EL (cell line): Measurements from ENCODE around the gene ABTB1.

ENCODE experiments used
- DNase-seq: peaks from one replicate; pipeline ENCODE4 v3.0.0-alpha.2; 2016

Gene ABTB1

GRCh38 chr3:127707851-127708411, 35.2 kb downstream of the ABTB1 start:
- DNase-seq, result no peak

GRCh38 chr3:127708837-127709236, 36.1 kb downstream of the ABTB1 start:
- no peak for DNase-seq

GRCh38 chr3:127709320-127710060, 36.7 kb downstream of the ABTB1 start:
- DNase-seq, result peak; percentile 19

- no peak for DNase-seq
Measured at GRCh38 chr3:127710155-127710941, 37.6 kb downstream of the ABTB1 start.

GRCh38 chr3:127711021-127711695, 38.4 kb downstream of the ABTB1 start:
- no peak for DNase-seq

GRCh38 chr3:127711896-127712295, 39.1 kb downstream of the ABTB1 start:
- no peak for DNase-seq

DNA sequence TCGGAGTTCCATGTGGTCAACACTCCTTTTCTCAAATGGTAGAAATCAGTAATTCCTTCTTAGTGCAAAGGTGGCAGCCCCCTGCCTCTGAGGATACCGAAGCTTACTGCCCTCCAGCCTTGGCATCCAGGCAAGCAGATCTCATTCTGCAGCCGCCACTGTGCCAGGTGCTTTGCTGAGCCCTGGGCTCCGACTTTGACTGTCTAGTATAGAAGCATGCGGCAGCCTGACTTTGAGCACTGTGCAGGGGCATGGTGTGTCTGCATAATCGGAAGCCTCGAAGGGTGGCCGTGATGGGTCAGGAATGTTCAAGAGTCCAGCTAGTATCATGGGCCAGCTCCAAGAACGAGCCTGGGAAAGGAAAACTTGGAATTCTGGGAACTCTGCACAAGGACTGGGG, 39.7 kb downstream of the ABTB1 start:
- no peak for DNase-seq

GRCh38 chr3:127712881-127713771, 40.4 kb downstream of the ABTB1 start:
- DNase-seq, result no peak

GRCh38 chr3:127714125-127714571, 41.4 kb downstream of the ABTB1 start:
- no peak for DNase-seq

DNA sequence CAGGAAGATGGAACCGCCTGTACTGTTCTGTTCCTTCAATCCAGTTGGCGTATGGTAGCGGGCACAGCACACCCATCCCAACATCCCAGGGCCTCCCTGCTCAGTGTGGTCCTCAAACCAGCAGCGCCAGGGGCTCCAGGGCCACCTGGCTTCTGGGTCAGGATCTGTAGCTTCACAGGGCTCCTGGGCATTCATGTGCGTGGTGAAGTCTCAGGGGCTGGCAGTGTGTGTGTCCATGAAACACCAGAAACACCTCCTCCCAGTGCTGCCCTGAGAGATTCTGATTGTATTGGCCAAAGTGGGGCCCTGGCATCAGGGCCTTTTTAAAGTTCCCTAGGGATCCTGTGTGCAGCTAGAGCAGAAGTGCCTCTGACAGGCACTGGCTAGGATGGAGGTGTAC, 42.1 kb downstream of the ABTB1 start:
- DNase-seq, result no peak

DNA sequence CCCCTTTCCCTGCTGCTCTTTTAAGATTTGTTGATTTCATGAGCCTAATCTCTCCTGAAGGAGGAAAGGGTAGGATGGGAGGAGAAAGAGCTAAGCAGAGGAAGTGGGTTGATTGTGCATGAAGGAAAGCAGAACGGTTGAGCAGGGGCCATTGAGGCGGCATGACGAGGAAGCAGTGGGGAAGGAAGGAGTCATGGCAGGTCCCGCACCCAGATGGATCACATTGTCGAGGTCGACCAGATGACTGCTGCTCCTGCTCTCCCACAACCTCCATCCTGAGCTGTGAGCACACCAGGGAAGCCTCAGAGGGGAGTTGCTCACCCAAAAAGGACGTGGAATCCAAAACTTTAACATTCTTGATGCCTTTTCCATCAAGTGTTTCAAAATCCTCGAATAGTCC, 42.8 kb downstream of the ABTB1 start:
- DNase-seq, result no peak

DNA sequence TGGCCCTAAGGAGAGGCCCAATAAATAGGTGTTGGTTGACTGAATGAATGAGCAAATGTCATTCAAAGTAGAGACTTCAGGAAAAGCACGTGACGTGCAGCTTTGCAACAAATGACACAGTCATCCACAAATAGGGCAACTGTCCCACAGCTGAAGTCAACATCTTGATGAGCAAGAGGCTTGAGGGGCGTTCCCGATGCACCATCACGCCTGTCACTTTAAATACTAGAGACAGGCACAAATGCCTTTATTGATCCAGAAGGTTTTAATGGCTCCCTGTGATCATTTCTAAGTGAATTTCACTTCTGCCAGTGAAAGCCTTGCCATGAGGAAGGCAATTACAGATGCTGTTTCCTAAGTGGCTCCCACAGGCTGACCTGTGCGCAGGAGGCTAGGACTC, 43.6 kb downstream of the ABTB1 start:
- DNase-seq, result no peak

DNA sequence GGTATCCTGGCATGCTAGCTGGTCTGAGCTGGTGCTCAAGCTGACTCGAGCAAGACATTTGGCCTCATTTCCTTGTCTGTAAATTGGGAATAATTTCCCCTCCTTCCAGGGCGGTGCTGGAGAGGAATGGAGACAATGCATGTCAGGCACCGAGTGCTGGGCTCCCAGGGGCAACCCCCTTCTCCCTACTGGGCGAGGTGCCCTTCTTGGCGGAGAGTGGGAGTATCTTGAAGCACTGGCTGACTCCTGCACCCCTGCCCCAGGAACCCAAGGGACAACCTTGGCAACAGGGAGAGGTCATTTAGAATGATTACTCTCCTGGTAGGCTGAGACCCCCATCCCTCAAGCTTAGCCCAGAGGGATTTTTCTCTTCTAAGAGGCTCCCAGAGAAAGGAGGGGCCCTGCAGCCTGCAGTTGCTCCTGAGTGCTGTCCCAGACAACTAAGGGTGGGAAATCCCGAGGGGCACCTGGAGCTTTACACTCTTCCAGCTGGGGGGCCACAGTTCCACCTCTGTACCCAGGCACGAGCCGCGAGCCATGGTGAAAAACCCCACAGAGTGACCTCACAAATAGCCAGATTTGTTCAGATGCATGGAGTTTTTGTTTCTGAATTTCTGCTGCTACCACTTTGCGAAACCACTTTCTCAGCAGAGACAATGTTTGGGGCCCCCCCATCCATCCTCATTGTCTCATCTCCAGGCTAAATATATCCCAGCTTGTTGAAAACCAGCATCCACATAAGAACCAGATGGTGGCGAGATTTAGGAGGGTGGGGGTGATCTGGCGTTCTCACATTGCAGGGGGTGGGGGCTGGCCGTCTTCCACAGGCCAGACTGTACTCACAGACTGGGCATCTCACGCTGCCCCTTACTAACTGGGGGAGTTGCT, 44.8 kb downstream of the ABTB1 start:
- no peak for DNase-seq

DNA sequence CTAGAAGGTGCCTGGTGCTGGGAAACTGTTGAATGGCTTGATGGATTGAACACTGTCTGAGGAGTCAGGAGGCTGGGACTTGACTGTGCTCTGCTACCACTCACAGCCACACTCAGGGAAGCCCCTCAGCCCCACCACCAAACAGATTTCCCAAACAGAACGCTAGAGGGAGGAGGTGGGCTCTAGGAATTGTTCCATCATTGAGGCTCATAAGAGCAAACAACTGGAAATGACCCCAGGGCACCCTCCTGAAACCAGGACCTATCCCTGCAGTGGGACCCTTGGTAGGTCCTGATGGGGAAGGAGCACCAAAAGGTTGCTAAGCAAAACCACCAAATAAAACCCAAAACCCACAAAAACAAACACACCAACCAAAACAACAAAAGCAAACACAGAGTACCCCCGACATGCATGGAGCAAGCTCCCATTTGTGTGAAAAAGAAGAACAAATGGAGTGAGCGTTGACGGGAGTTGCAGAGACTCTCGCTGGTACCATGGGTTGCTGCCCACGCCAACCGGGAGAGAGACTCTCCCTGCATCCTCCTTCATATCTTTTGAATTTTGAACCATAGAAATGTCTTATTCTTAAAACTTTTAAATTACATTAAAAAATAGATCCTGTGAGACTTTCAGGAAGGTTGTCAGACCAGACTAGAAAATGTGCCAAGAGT, 45.6 kb downstream of the ABTB1 start:
- no peak for DNase-seq

GRCh38 chr3:127718916-127719290, 46.2 kb downstream of the ABTB1 start:
- no peak for DNase-seq

DNA sequence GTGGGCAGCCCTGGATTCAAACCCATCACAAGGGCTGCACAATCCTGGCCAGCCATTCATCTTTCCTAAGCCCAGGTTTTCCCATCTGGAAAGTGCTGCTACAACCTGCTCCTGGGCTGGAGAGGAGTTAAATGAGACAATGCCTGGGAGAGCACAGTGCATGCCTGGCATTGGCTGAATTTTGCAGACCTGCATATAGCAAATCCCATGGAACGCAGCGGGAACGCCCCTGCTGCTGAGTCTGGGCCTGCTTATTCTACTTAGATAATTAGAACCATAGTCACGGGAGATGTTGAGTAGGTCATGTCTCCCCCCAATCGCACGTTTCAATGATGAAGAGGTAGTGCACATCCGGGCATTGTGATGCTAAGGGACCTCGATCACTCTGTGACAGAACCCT, 46.6 kb downstream of the ABTB1 start:
- no peak for DNase-seq

DNA sequence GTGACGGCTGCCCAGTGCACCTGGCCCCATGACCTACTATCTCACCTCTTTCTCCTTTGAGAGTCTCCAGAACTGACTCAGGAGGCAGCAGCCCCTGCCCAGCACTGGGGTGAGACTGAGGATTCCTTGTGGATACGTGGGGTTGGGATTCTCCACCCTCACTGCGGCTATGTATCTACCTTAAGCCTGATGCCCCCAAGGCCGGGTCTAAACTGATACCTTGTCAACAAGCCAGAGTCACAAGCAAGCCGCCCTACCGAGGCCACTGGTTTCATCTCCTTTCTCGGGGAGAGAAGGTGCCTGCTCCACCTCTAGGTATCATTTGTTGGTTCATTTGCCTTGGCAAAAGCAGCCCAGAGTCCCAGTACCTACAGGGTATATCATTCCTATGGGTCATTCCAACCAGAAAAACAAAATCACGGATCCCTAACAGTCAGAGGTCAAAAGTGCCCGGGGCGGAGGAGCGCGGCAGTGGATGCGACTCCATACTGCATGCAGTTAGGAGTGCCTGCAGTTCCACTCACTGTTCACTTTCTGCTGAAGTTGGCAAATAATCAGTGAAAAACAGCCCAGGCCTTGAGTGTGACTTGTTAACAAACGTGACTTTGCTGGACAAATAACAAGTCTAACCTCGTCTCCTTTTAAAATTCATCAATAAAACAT, 47.5 kb downstream of the ABTB1 start:
- no peak for DNase-seq

DNA sequence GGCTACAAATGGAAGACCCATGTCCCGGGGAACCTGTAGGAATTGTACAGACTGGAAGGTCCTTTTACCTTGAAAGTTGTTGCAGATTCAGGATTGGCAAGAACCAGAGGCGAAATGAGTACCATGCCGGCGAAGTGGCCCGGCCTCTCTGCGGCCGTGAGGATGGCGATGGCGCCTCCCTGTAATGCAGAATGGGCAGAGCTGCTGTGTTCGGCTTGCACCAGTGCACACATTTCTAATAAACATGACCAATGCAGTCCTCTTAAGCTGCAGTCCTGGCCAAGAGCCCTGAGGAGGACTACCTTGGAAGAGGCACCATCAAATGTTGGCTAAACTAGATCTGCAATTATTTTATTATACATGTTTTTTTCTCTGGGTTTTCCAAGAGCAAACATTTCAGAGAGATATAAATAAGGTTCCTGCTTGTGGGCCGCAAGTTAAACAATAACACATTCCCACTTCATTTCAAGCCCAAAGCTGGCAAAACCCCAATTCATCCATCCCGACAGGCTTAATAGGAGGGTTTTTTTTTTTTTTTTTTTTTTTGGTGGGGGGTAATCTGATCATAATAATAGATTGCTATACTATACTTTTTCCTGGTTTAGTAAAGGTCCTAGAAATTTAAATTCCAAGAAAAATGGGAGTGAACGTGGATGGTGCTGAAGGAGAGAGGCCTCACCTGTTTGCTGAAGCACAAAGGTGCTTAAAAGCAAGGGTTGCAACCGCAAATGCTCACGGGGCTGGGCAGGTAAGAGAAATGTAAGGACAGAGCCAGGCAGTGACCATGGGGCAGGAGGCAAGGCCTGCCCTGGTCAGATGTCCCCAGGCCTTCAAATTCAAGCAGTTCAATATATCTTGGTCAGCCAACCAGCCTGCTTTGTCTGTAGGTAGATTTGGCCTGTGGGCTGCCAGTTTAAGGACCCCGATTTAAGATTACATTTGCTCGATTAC, 48.5 kb downstream of the ABTB1 start:
- no peak for DNase-seq
